ENCODE measurements around the gene AFAP1.

Gene AFAP1

GRCh38 chr4:7857993-7858392 lies 81.7 kb downstream of the AFAP1 start:
- H3K4me3 ChIP-seq (ENCODE audit: insufficient read depth, low read depth, low read length, poor library complexity, severe bottlenecking): no peak overlapping the region
- peaks cover 34% of the 10 kb centered on the region for H3K4me1 ChIP-seq (ENCODE audit: control insufficient read depth, insufficient read depth, low read length, poor library complexity, severe bottlenecking)
- no peaks in the 10 kb centered on the region for H3K9me3 ChIP-seq (ENCODE audit: control insufficient read depth, low read length)
- H3K27ac ChIP-seq (ENCODE audit: insufficient read depth, low read length, poor library complexity, severe bottlenecking): no peak overlapping the region
- no peaks in the 10 kb centered on the region for H3K27me3 ChIP-seq (replicated peaks; ENCODE audit: control insufficient read depth, insufficient read depth, low read length, poor library complexity, severe bottlenecking)
- no peaks in the 10 kb centered on the region for H3K36me3 ChIP-seq (ENCODE audit: control insufficient read depth, insufficient read depth, low read length)
- no peak for DNase-seq

- H3K4me3 ChIP-seq (ENCODE audit: insufficient read depth, low read depth, low read length, poor library complexity, severe bottlenecking): no peak overlapping the region
- H3K4me1 ChIP-seq (ENCODE audit: control insufficient read depth, insufficient read depth, low read length, poor library complexity, severe bottlenecking): peaks cover 40% of the 10 kb centered on the region
These were observed 82.4 kb downstream of the AFAP1 start for GRCh38 chr4:7857238-7857701.

GRCh38 chr4:7855731-7856130 lies 83.9 kb downstream of the AFAP1 start:
- H3K9me3 ChIP-seq (ENCODE audit: control insufficient read depth, low read length): no peaks in the 10 kb centered on the region
- no peak overlapping the region for H3K4me3 ChIP-seq (ENCODE audit: insufficient read depth, low read depth, low read length, poor library complexity, severe bottlenecking)
- no peaks in the 10 kb centered on the region for H3K27me3 ChIP-seq (replicated peaks; ENCODE audit: control insufficient read depth, insufficient read depth, low read length, poor library complexity, severe bottlenecking)
- H3K27ac ChIP-seq (ENCODE audit: insufficient read depth, low read length, poor library complexity, severe bottlenecking): peak overlapping the region; percentile 87
- DNase-seq: no peak
- peaks cover 49% of the 10 kb centered on the region for H3K4me1 ChIP-seq (ENCODE audit: control insufficient read depth, insufficient read depth, low read length, poor library complexity, severe bottlenecking)
- H3K36me3 ChIP-seq (ENCODE audit: control insufficient read depth, insufficient read depth, low read length): no peaks in the 10 kb centered on the region

More at GRCh38 chr4:7857238-7857701, 82.4 kb downstream of the AFAP1 start:
- Histone ChIP-seq H3K27ac (ENCODE audit: insufficient read depth, low read length, poor library complexity, severe bottlenecking) (no peak overlapping the region), H3K9me3 (ENCODE audit: control insufficient read depth, low read length) (no peaks in the 10 kb centered on the region), H3K36me3 (ENCODE audit: control insufficient read depth, insufficient read depth, low read length) (no peaks in the 10 kb centered on the region), H3K27me3 (replicated peaks; ENCODE audit: control insufficient read depth, insufficient read depth, low read length, poor library complexity, severe bottlenecking) (no peaks in the 10 kb centered on the region)
- DNase-seq: no peak

- H3K27me3 ChIP-seq (replicated peaks; ENCODE audit: control insufficient read depth, insufficient read depth, low read length, poor library complexity, severe bottlenecking): no peaks in the 10 kb centered on the region
- peak overlapping the region; percentile 17 for H3K4me3 ChIP-seq (ENCODE audit: insufficient read depth, low read depth, low read length, poor library complexity, severe bottlenecking)
- H3K4me1 ChIP-seq (ENCODE audit: control insufficient read depth, insufficient read depth, low read length, poor library complexity, severe bottlenecking): peaks cover 49% of the 10 kb centered on the region
- no peaks in the 10 kb centered on the region for H3K36me3 ChIP-seq (ENCODE audit: control insufficient read depth, insufficient read depth, low read length)
- no peaks in the 10 kb centered on the region for H3K9me3 ChIP-seq (ENCODE audit: control insufficient read depth, low read length)
- peak overlapping the region; percentile 87 for H3K27ac ChIP-seq (ENCODE audit: insufficient read depth, low read length, poor library complexity, severe bottlenecking)
- peak; percentile 62 to 71 (median 66) for DNase-seq
These were observed 84.8 kb downstream of the AFAP1 start for GRCh38 chr4:7854697-7855370.

GRCh38 chr4:7854216-7854615 lies 85.4 kb downstream of the AFAP1 start:
- Histone ChIP-seq H3K27ac (ENCODE audit: insufficient read depth, low read length, poor library complexity, severe bottlenecking) (peak overlapping the region; percentile 87), H3K9me3 (ENCODE audit: control insufficient read depth, low read length) (no peaks in the 10 kb centered on the region), H3K27me3 (replicated peaks; ENCODE audit: control insufficient read depth, insufficient read depth, low read length, poor library complexity, severe bottlenecking) (no peaks in the 10 kb centered on the region), H3K4me1 (ENCODE audit: control insufficient read depth, insufficient read depth, low read length, poor library complexity, severe bottlenecking) (peaks cover 49% of the 10 kb centered on the region), H3K36me3 (ENCODE audit: control insufficient read depth, insufficient read depth, low read length) (no peaks in the 10 kb centered on the region), H3K4me3 (ENCODE audit: insufficient read depth, low read depth, low read length, poor library complexity, severe bottlenecking) (peak overlapping the region; percentile 3)
- DNase-seq: no peak

- peak overlapping the region; percentile 87 for H3K27ac ChIP-seq (ENCODE audit: insufficient read depth, low read length, poor library complexity, severe bottlenecking)
- H3K36me3 ChIP-seq (ENCODE audit: control insufficient read depth, insufficient read depth, low read length): no peaks in the 10 kb centered on the region
- no peak for DNase-seq
- H3K4me3 ChIP-seq (ENCODE audit: insufficient read depth, low read depth, low read length, poor library complexity, severe bottlenecking): no peak overlapping the region
- H3K27me3 ChIP-seq (replicated peaks; ENCODE audit: control insufficient read depth, insufficient read depth, low read length, poor library complexity, severe bottlenecking): no peaks in the 10 kb centered on the region
- no peaks in the 10 kb centered on the region for H3K9me3 ChIP-seq (ENCODE audit: control insufficient read depth, low read length)
- peaks cover 49% of the 10 kb centered on the region for H3K4me1 ChIP-seq (ENCODE audit: control insufficient read depth, insufficient read depth, low read length, poor library complexity, severe bottlenecking)
These were observed 86.4 kb downstream of the AFAP1 start for GRCh38 chr4:7853271-7853670.

GRCh38 chr4:7852568-7853185 lies 87.0 kb downstream of the AFAP1 start:
- Histone ChIP-seq H3K27me3 (replicated peaks; ENCODE audit: control insufficient read depth, insufficient read depth, low read length, poor library complexity, severe bottlenecking) (no peaks in the 10 kb centered on the region), H3K36me3 (ENCODE audit: control insufficient read depth, insufficient read depth, low read length) (no peaks in the 10 kb centered on the region), H3K4me3 (ENCODE audit: insufficient read depth, low read depth, low read length, poor library complexity, severe bottlenecking) (no peak overlapping the region), H3K27ac (ENCODE audit: insufficient read depth, low read length, poor library complexity, severe bottlenecking) (peak overlapping the region; percentile 87), H3K9me3 (ENCODE audit: control insufficient read depth, low read length) (no peaks in the 10 kb centered on the region), H3K4me1 (ENCODE audit: control insufficient read depth, insufficient read depth, low read length, poor library complexity, severe bottlenecking) (peaks cover 49% of the 10 kb centered on the region)
- DNase-seq: no peak

GRCh38 chr4:7850489-7850888 lies 89.2 kb downstream of the AFAP1 start:
- no peak overlapping the region for H3K4me3 ChIP-seq (ENCODE audit: insufficient read depth, low read depth, low read length, poor library complexity, severe bottlenecking)
- no peaks in the 10 kb centered on the region for H3K36me3 ChIP-seq (ENCODE audit: control insufficient read depth, insufficient read depth, low read length)
- H3K4me1 ChIP-seq (ENCODE audit: control insufficient read depth, insufficient read depth, low read length, poor library complexity, severe bottlenecking): peaks cover 39% of the 10 kb centered on the region
- no peaks in the 10 kb centered on the region for H3K9me3 ChIP-seq (ENCODE audit: control insufficient read depth, low read length)
- DNase-seq: no peak
- no peak overlapping the region for H3K27ac ChIP-seq (ENCODE audit: insufficient read depth, low read length, poor library complexity, severe bottlenecking)
- no peaks in the 10 kb centered on the region for H3K27me3 ChIP-seq (replicated peaks; ENCODE audit: control insufficient read depth, insufficient read depth, low read length, poor library complexity, severe bottlenecking)

- no peak for DNase-seq
- peaks cover 20% of the 10 kb centered on the region for H3K4me1 ChIP-seq (ENCODE audit: control insufficient read depth, insufficient read depth, low read length, poor library complexity, severe bottlenecking)
- no peak overlapping the region for H3K27ac ChIP-seq (ENCODE audit: insufficient read depth, low read length, poor library complexity, severe bottlenecking)
- no peaks in the 10 kb centered on the region for H3K27me3 ChIP-seq (replicated peaks; ENCODE audit: control insufficient read depth, insufficient read depth, low read length, poor library complexity, severe bottlenecking)
- H3K4me3 ChIP-seq (ENCODE audit: insufficient read depth, low read depth, low read length, poor library complexity, severe bottlenecking): no peak overlapping the region
- peaks cover 7% of the 10 kb centered on the region for H3K36me3 ChIP-seq (ENCODE audit: control insufficient read depth, insufficient read depth, low read length)
- no peaks in the 10 kb centered on the region for H3K9me3 ChIP-seq (ENCODE audit: control insufficient read depth, low read length)
These were observed 92.5 kb downstream of the AFAP1 start for GRCh38 chr4:7847206-7847605.

- H3K9me3 ChIP-seq (ENCODE audit: control insufficient read depth, low read length): no peaks in the 10 kb centered on the region
- DNase-seq: no peak
- H3K4me3 ChIP-seq (ENCODE audit: insufficient read depth, low read depth, low read length, poor library complexity, severe bottlenecking): no peak overlapping the region
- H3K27ac ChIP-seq (ENCODE audit: insufficient read depth, low read length, poor library complexity, severe bottlenecking): no peak overlapping the region
- H3K27me3 ChIP-seq (replicated peaks; ENCODE audit: control insufficient read depth, insufficient read depth, low read length, poor library complexity, severe bottlenecking): no peaks in the 10 kb centered on the region
- H3K4me1 ChIP-seq (ENCODE audit: control insufficient read depth, insufficient read depth, low read length, poor library complexity, severe bottlenecking): peaks cover 12% of the 10 kb centered on the region
- peaks cover 9% of the 10 kb centered on the region for H3K36me3 ChIP-seq (ENCODE audit: control insufficient read depth, insufficient read depth, low read length)
These were observed 94.0 kb downstream of the AFAP1 start for GRCh38 chr4:7845493-7846128.
